CD4-positive, alpha-beta T cell treated with Interleukin-1 beta for 1 hour (primary cell): ENCODE data around the gene OOEP.

Experiments used
- DNase-seq, 2 donors: peaks; one replicate each; pipeline ENCODE4 v3.0.0-alpha.2; 2020 to 2022

Gene OOEP

GRCh38 chr6:73364121-73364520 lies 5.6 kb downstream of the OOEP start:
- no peak for DNase-seq

GRCh38 chr6:73363537-73363875 lies 6.2 kb downstream of the OOEP start:
- no peak for DNase-seq

GRCh38 chr6:73362869-73363536 lies 6.7 kb downstream of the OOEP start:
- DNase-seq, result no peak

DNA sequence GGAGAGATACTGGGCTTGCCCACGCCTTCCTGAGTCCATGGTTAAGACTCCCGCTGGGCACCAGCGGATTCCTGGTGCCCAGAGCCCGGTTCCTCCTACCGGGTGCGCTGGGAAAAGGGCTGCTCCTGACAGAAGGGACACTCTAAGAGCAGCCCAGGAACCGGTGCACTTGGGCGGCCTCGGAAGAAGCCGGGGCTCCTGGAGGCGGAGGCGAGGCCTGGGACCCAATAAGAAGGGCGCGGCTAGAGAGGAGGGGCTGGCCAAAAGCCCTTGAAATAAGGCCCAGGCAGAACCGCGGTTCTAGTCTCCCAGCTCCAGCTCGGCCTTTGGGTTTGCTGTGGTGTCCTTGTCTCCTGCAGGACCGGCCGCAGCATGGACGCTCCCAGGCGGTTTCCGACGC lies 7.3 kb downstream of the OOEP start, which contains the start of gene KHDC3L:
KHDC3L (plus strand) TSS at position 301 of the 400 bp plus-strand sequence; CDS start at position 373, 72 bp downstream.
- DNase-seq, result no peak

DNA sequence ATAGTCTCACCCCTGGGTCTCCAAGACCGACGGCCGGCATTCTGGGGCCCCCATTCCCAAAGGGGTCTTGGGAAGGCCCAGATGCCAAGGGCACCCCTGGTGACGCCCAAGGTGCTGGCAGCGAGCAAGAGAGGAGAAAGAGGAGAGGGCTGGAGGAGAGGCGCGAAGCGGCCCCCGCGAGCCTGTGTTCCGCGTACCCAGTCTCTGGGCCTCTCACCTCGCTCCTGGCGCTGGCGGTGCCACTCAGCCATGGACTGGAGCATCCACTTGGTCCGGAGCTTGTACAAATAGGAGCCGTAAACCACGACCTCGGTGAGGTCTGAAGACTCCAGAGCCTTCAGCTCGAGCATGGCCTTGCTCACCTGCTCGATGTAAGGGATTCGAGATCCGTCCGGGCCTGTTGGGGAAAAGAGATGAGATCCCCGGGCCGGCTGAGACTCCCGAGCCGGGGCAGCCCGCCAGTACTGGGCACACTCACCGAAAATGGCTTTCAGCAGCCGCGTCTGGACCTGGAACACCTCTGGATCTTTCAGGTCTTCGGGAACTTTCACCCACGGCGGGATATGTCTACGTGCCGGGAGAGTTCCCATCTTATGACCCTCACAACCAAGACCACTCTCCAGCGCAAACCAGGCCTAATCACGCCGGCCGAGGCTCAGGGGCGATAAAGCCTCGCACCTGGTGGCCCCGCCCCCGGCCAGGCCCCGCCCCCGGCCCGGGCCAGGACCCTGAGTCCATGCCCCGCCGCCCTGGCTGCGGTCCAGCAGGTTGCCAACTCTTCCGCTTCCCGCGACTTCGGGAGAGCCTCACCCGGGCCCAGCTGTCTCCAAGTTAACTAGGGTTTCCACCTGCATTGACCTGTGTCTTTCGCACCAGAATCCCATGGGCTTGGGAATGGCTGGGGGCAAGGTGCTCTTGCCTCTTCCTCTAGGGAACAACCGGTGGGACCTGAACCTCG lies 15.8 kb downstream of the OOEP start, which contains the start of gene DPPA5:
DPPA5 (minus strand) TSS at position 641 of the 958 bp plus-strand sequence; CDS start at position 590, 51 bp downstream.
- no peak for DNase-seq

- DNase-seq, result no peak
These were observed 20.4 kb downstream of the OOEP start for GRCh38 chr6:73349311-73349710.

DNA sequence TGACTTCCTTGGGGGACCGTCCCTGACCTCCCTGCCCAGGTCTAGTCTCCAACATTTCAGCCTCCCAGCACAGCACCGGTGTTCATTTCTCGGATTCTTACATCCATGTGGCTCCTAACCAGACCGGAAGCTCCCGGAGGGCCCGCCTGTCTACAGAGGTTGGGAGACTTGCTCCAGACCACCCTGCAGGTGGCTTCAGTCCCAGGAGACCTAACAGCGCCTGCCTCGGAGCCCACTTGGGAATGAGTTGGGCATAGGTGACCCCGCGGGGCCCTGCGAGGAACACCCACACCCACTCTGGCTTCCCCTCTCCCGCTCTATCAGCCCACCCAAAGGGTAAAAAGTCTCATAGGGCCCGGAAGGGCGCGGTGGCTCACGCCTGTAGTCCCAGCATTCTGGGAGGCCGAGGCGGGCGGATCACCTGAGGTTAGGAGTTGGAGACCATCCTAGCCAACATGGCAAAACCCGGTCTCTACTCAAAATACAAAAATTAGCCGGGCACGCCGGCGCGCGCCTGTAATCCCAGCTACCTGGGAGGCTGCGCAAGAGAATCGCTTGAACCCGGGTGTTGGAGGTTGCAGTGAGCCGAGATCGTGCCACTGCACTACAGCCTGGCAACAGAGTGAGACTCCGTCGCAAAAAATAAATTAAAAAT lies 21.0 kb downstream of the OOEP start:
- no peak for DNase-seq

- no peak for DNase-seq
These were observed 26.5 kb downstream of the OOEP start for GRCh38 chr6:73343164-73343563.

DNA sequence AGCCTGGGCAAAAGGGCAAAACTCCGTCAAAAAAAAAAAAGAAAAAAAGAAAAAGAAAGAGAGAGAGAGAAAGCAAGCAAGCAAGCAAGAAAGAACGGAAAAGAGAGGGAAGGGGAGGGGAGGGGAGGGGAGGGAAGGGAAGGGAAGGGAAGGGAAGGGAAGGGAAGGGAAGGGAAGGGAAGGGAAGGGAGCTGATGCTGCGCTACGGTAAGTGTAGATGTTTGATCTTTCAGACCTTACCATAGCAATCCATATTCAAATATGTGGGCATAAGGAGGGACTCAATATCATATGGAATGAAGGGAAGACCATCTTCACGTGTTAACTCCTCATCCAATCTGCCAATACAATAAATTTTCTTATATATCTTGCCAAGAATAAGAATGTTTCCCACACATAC lies 27.5 kb downstream of the OOEP start:
- DNase-seq, result no peak

- DNase-seq, result no peak
These were observed 28.4 kb downstream of the OOEP start for GRCh38 chr6:73341335-73341734.

GRCh38 chr6:73340048-73340447 lies 29.6 kb downstream of the OOEP start:
- DNase-seq, result no peak

GRCh38 chr6:73339340-73339739 lies 30.4 kb downstream of the OOEP start:
- no peak for DNase-seq

- DNase-seq, result no peak
These were observed 40.5 kb downstream of the OOEP start for GRCh38 chr6:73329201-73329600.

DNA sequence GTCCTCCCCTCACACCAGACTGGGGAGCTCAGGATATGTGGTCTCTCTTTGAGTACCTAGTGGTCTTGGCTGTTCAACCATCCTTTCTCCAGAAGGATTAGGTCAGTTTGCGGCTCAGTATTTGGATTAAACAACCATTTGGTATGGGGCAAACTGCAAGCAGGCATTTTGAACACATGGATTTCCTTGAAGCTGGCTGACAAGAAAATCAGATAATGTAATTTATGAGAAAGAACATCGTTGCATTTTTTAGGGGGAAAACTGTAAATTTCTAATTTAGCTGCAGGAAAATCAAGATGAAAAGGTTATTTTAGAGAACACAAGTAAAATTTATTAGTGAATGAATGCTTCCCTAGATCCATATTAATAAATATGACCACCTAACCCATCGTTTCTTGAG lies 40.9 kb downstream of the OOEP start:
- no peak for DNase-seq

- DNase-seq, result no peak
These were observed 44.0 kb downstream of the OOEP start for GRCh38 chr6:73325656-73326055.

DNA sequence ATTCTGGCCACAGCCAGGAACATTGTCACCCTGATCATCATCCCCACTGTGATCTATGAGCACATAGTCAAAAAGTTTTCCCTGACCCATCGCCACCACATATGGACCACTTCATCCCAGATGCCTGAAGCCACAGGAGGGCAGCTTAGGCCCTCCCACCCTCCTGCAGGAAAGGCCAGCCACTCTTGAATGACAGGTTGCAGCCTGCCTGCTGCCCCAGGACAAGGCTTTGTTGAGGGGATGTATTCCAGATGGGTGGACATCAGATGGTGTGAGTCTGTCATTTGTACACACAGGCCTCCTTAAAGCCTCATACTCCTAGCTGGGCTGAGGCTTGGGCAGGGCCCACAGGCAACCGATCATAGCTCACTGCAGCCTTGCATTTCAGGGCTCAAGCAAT lies 46.4 kb downstream of the OOEP start:
- no peak for DNase-seq
